Measurements from ENCODE around the gene MGAT1. TPM values are rescaled to one million over a fixed set of nuclear protein-coding genes. Genes with fewer than 3 reads are reported as not detected.

Gene MGAT1
- total RNA-seq (2021; ENCODE audit: unreplicated experiment) (53.0 TPM), Bru-seq, nascent RNA (percentile 69 among the genes with signal in this experiment), BruChase-seq, experiment 1, labeled RNA remaining after a 6-hour chase (percentile 71 among the genes with signal in this experiment), BruChase-seq, experiment 2, labeled RNA remaining after a 2-hour chase (percentile 80 among the genes with signal in this experiment)
- 44.8 and 49.4 TPM in 2 replicates for polyA plus RNA-seq (2012)
- long read RNA-seq, transcript MGAT1-201 (2 exons, 2,761 nt): major isoform, 44 of 139 reads
- long read RNA-seq, transcript MGAT1-203 (3 exons, 3,077 nt): minor isoform, 34 of 139 reads
- long read RNA-seq, partial matches to known transcripts: 4 of 139 reads
- long read RNA-seq, other reads (novel, unspliced or antisense): 52 of 139 reads

DNA sequence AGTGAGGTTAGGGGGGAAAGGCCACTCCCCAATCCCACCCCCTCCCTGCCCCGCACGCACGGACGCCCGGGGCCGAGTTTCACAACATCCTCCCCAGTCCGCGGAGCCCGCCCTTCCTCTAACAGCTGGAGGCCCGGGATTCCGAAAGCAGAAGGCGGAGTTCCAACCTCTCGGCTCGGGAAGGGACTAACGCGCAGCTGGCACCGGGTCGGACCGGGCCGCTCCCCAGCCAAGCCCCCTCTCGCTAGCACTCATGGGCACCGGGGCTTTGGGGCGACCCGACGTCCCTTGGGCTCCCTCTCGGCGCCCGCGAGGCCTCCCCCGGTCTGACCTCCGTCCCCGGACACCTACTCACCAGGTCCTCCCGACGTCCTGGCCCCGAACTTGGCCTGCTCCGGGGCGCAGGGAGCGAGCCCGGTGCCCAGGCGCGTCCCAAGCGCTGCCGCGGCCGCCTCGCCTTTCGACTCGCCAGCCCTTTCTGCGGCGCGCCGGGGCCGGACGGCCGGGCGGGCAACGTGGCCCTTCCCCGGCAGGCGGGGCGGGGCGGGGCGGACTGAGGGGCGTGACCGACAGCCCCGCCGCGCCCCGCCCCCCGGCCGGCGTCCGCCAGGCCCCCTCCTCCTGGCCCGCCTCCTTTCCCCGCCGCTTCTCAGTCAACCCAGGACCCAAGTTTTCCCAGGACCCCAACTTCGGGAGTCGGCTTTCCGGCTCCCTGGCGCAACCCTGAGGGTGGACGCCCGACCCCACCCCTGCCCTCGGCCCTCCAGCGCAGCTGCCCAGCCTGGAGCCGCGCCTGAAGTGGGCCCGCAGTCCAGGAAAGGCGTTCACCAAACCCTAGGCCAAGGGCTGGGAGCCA lies at the start of gene MGAT1:
Gene MGAT1, minus strand, starts transcription at position 482 of the 856 bp plus-strand sequence. CDS start 9,835 bp downstream, outside the sequence.
- peaks cover 10% of the 10 kb centered on the region; the same call in 1 of the 2 replicates for H4K20me1 ChIP-seq (ENCODE audit: insufficient read depth)
- peak; percentile 88 for ATAC-seq
- peak within 1 kb of the TSS; percentile 79 for H3K27ac ChIP-seq (ENCODE audit: low read depth, low read length)

More for the DNA sequence above, at the start of gene MGAT1:
- ChIA-PET CTCF (interaction anchor here (0.6 kb wide), 1 partner anchor 8 kb away, joined by 3 read pairs; no protein-coding TSS in a partner anchor), POLR2A (interaction anchor here (1.1 kb wide), 1 partner anchor 16 kb away, joined by 4 read pairs; no protein-coding TSS in a partner anchor), RAD21 (ENCODE audit: low non-redundant PET in 1 of 2, low total read pairs in 2 of 2, uncharacterized antibody in 2 of 2, unreplicated experiment in 2 of 2) (no interaction called here)
- Histone ChIP-seq H2AFZ (ENCODE audit: low read depth, low read length, poor library complexity, severe bottlenecking) (no peak within 1 kb of the TSS), H3K9me2 (ENCODE audit: insufficient read depth) (no peaks in the 10 kb centered on the region), H3K27me3 (ENCODE audit: insufficient read depth, low read length) (no peaks in the 10 kb centered on the region), H3K4me1 (ENCODE audit: control insufficient read depth in 1 of 2, insufficient read depth in 2 of 2, low read length in 2 of 2) (peaks cover 5 to 40% of the 10 kb centered on the region in 2 experiments; a peak in 3 of 4 replicates), H3K36me3 (ENCODE audit: control insufficient read depth in 1 of 2, insufficient read depth in 2 of 2, low read length in 2 of 2) (peaks cover 0 to 15% of the 10 kb centered on the region in 2 experiments; a peak in 2 of 4 replicates), H3K9ac (ENCODE audit: low read length) (peak within 1 kb of the TSS; percentile 89), H3K4me3 (replicated peaks in 1 of 2; ENCODE audit: low read depth in 1 of 2, low read length in 2 of 2) (peak within 1 kb of the TSS; percentile 88 to 89), H3K79me2 (ENCODE audit: insufficient read depth, low read length) (peaks cover 55% of the 10 kb centered on the region), H3K9me3 (ENCODE audit: control insufficient read depth in 1 of 2, insufficient read depth in 1 of 2, low read depth in 1 of 2, low read length in 2 of 2) (no peaks in the 10 kb centered on the region), H3K4me2 (ENCODE audit: low read length) (peak within 1 kb of the TSS; percentile 72)
- TF ChIP-seq CBX3 (IDR thresholded peaks at IDR 0.05; ENCODE audit: low read depth) (no peak), CEBPB (IDR thresholded peaks at IDR 0.05; ENCODE audit: low read depth) (no peak), FOSL1 (IDR thresholded peaks at IDR 0.05; ENCODE audit: low read depth) (no peak), ZFX (IDR thresholded peaks at IDR 0.05) (peak; percentile 65), EZH2 (IDR thresholded peaks at IDR 0.05) (no peak), EGR1 (IDR thresholded peaks at IDR 0.05; ENCODE audit: low read depth) (no peak), ZNF274 (IDR thresholded peaks at IDR 0.05; ENCODE audit: low read depth, low read length) (no peak), SRF (IDR thresholded peaks at IDR 0.05; ENCODE audit: low read depth) (no peak), POLR2A (IDR thresholded peaks at IDR 0.05; ENCODE audit: borderline replicate concordance, extremely low read depth, insufficient read depth, insufficient read length) (peak; percentile 88), YY1 (IDR thresholded peaks at IDR 0.05; ENCODE audit: extremely low read depth, insufficient replicate concordance, low read depth, low read length) (peak; percentile 8), POLR2AphosphoS5 (IDR thresholded peaks at IDR 0.05; ENCODE audit: low read depth, low read length) (peak; percentile 93), TCF7L2 (IDR thresholded peaks at IDR 0.05; ENCODE audit: borderline replicate concordance, extremely low read depth, insufficient read depth, insufficient read length) (no peak), SIN3A (IDR thresholded peaks at IDR 0.05; ENCODE audit: low read depth) (no peak)
- TF ChIP-seq, protein P1, sequence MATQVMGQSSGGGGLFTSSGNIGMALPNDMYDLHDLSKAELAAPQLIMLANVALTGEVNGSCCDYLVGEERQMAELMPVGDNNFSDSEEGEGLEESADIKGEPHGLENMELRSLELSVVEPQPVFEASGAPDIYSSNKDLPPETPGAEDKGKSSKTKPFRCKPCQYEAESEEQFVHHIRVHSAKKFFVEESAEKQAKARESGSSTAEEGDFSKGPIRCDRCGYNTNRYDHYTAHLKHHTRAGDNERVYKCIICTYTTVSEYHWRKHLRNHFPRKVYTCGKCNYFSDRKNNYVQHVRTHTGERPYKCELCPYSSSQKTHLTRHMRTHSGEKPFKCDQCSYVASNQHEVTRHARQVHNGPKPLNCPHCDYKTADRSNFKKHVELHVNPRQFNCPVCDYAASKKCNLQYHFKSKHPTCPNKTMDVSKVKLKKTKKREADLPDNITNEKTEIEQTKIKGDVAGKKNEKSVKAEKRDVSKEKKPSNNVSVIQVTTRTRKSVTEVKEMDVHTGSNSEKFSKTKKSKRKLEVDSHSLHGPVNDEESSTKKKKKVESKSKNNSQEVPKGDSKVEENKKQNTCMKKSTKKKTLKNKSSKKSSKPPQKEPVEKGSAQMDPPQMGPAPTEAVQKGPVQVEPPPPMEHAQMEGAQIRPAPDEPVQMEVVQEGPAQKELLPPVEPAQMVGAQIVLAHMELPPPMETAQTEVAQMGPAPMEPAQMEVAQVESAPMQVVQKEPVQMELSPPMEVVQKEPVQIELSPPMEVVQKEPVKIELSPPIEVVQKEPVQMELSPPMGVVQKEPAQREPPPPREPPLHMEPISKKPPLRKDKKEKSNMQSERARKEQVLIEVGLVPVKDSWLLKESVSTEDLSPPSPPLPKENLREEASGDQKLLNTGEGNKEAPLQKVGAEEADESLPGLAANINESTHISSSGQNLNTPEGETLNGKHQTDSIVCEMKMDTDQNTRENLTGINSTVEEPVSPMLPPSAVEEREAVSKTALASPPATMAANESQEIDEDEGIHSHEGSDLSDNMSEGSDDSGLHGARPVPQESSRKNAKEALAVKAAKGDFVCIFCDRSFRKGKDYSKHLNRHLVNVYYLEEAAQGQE (IDR thresholded peaks at IDR 0.05; ENCODE audit: low read depth): no peak
- TF ChIP-seq, protein P2, sequence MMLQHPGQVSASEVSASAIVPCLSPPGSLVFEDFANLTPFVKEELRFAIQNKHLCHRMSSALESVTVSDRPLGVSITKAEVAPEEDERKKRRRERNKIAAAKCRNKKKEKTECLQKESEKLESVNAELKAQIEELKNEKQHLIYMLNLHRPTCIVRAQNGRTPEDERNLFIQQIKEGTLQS (IDR thresholded peaks at IDR 0.05): no peak
- TF ChIP-seq, protein P3, sequence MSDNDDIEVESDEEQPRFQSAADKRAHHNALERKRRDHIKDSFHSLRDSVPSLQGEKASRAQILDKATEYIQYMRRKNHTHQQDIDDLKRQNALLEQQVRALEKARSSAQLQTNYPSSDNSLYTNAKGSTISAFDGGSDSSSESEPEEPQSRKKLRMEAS (IDR thresholded peaks at IDR 0.05): no peak
- BruUV-seq (replicated peaks): no TSS peak
- DNase-seq (ENCODE audit: low read depth, low spot score): no peak
- intact Hi-C loops (cut with micrococcal nuclease): no loop called here
